Right renal cortex interstitium (tissue), 3 donors: ENCODE results near the gene GAA. TPM values are rescaled to one million over a fixed set of nuclear protein-coding genes. Genes with fewer than 3 reads are reported as not detected.
A peak's percentile ranks its signal among the peaks of the same experiment; 100 is the strongest.

Experiments
- DNase-seq, 3 donors: peaks; one replicate each; pipeline ENCODE4 v3.0.0-alpha.2; 2013; ENCODE audit warnings: low read depth in 3 of 3, low spot score in 2 of 3
- polyA plus RNA-seq, 3 donors: library from polyadenylated mRNA; unstranded; fragments of 120-200 nt; gene quantifications; one replicate each; pipeline ENCODE4 v1.2.1, GENCODE V29; 2013; ENCODE audit not compliant: insufficient read length in 3 of 3

GAA gene
- 10 to 100 TPM; 31.4 to 44.4 (median 33.3) TPM for polyA plus RNA-seq

- peak; percentile 68 to 77 (median 72) for DNase-seq
Measured at GRCh38 chr17:80101011-80101945, at the start of gene GAA. GAA (plus strand) TSS chr17:80101581; CDS start chr17:80104587, 3,006 bp downstream.

- no peak for DNase-seq
Measured at GRCh38 chr17:80051681-80052080, 49.7 kb upstream of the GAA start.

GRCh38 chr17:80053102-80053501 is 48.3 kb upstream of the GAA start:
- no peak for DNase-seq

GRCh38 chr17:80055597-80055996 is 45.8 kb upstream of the GAA start:
- no peak for DNase-seq

- DNase-seq, result no peak
Measured at GRCh38 chr17:80058311-80058955, 42.9 kb upstream of the GAA start.

GRCh38 chr17:80060644-80061043 is 40.7 kb upstream of the GAA start:
- DNase-seq, result no peak

GRCh38 chr17:80061421-80061820 is 40.0 kb upstream of the GAA start:
- DNase-seq, result no peak

GRCh38 chr17:80063830-80064585 is 37.4 kb upstream of the GAA start:
- DNase-seq, result no peak

- no peak for DNase-seq
Measured at GRCh38 chr17:80064696-80065095, 36.7 kb upstream of the GAA start.

- no peak for DNase-seq
Measured at GRCh38 chr17:80065478-80066170, 35.8 kb upstream of the GAA start.

GRCh38 chr17:80067393-80067986 is 33.9 kb upstream of the GAA start:
- no peak for DNase-seq

GRCh38 chr17:80068301-80069222 is 32.8 kb upstream of the GAA start:
- peak in 2 of 3 donors; percentile 35 to 52 for DNase-seq

GRCh38 chr17:80070375-80071115 is 30.8 kb upstream of the GAA start:
- no peak for DNase-seq

GRCh38 chr17:80071116-80071841 is 30.1 kb upstream of the GAA start:
- no peak for DNase-seq

- no peak for DNase-seq
Measured at GRCh38 chr17:80072410-80072809, 29.0 kb upstream of the GAA start.

- no peak for DNase-seq
Measured at GRCh38 chr17:80080081-80080480, 21.3 kb upstream of the GAA start.

GRCh38 chr17:80081596-80081995 is 19.8 kb upstream of the GAA start:
- DNase-seq, result no peak
